ENCODE measurements around the gene MLF2. TPM values are rescaled to one million over a fixed set of nuclear protein-coding genes. Genes with fewer than 3 reads are reported as not detected.

The MLF2 gene
- total RNA-seq, 4 donors from 2014 or later = 103 to 205 (median 133) TPM

- no peaks in the 10 kb centered on the region for H3K27me3 ChIP-seq
- DNase-seq (ENCODE audit: low spot score in 2 of 2) = peak; percentile 80 to 90
- no peaks in the 10 kb centered on the region for H3K9me3 ChIP-seq
- WGBS, 2 donors = 1% methylated on average over 15 to 16 of the region's 16 CpGs
- TF ChIP-seq CTCF (IDR thresholded peaks at IDR 0.05) (peak in 1 of 5 experiments; percentile 8), POLR2A (IDR thresholded peaks at IDR 0.05) (peak; percentile 20 to 55), EP300 (IDR thresholded peaks at IDR 0.05) (peak in 1 of 2 donors; percentile 81)
- H3K4me1 ChIP-seq = peaks cover 3 to 48% (median 30%) of the 10 kb centered on the region in 4 donors
- H3K36me3 ChIP-seq = peaks cover 0 to under 1% (median 0%) of the 10 kb centered on the region in 3 donors
- H3K27ac ChIP-seq = peak overlapping the region; percentile 90 to 96 (median 94)
- peak overlapping the region in 3 of 4 donors; percentile 7 to 43 (median 32) for H3K4me3 ChIP-seq
Measured at GRCh38 chr12:6764011-6764828, 11.3 kb upstream of the MLF2 start.

GRCh38 chr12:6763380-6763779 lies 10.4 kb upstream of the MLF2 start:
- H3K27ac ChIP-seq = peak overlapping the region; percentile 90 to 96 (median 94)
- peak overlapping the region in 2 of 4 donors; percentile 32 to 43 for H3K4me3 ChIP-seq
- peaks cover 0 to 40% (median 21%) of the 10 kb centered on the region in 4 donors for H3K4me1 ChIP-seq
- H3K9me3 ChIP-seq = no peaks in the 10 kb centered on the region
- no peak for DNase-seq (ENCODE audit: low spot score in 2 of 2)
- WGBS, 2 donors = 54 to 56% methylated on average over 4 of the region's 4 CpGs
- H3K27me3 ChIP-seq = no peaks in the 10 kb centered on the region
- TF ChIP-seq CTCF (IDR thresholded peaks at IDR 0.05) (no peak), POLR2A (IDR thresholded peaks at IDR 0.05) (no peak), EP300 (IDR thresholded peaks at IDR 0.05) (no peak)
- H3K36me3 ChIP-seq = no peaks in the 10 kb centered on the region

GRCh38 chr12:6759741-6760140 lies 6.8 kb upstream of the MLF2 start:
- no peak for TF ChIP-seq POLR2A (IDR thresholded peaks at IDR 0.05)
- TF ChIP-seq CTCF (IDR thresholded peaks at IDR 0.05) = no peak
- no peak for TF ChIP-seq EP300 (IDR thresholded peaks at IDR 0.05)
- 74 to 80% methylated on average over 5 of the region's 5 CpGs for WGBS, 2 donors
- H3K4me3 ChIP-seq = no peak overlapping the region

GRCh38 chr12:6758506-6759095 lies 5.7 kb upstream of the MLF2 start:
- Histone ChIP-seq H3K4me1 (peaks cover 0 to 14% (median 8%) of the 10 kb centered on the region in 4 donors), H3K36me3 (no peaks in the 10 kb centered on the region), H3K27me3 (no peaks in the 10 kb centered on the region), H3K4me3 (no peak overlapping the region), H3K27ac (no peak overlapping the region), H3K9me3 (no peaks in the 10 kb centered on the region)
- no peak for DNase-seq (ENCODE audit: low spot score in 2 of 2)
- TF ChIP-seq EP300 (IDR thresholded peaks at IDR 0.05) (no peak), CTCF (IDR thresholded peaks at IDR 0.05) (no peak), POLR2A (IDR thresholded peaks at IDR 0.05) (no peak)
- WGBS, 2 donors = 75 to 83% methylated on average over 9 of the region's 9 CpGs

More at GRCh38 chr12:6759741-6760140, 6.8 kb upstream of the MLF2 start:
- Histone ChIP-seq H3K4me1 (peaks cover 0 to 18% (median 8%) of the 10 kb centered on the region in 4 donors), H3K36me3 (no peaks in the 10 kb centered on the region), H3K27ac (no peak overlapping the region), H3K27me3 (no peaks in the 10 kb centered on the region), H3K9me3 (no peaks in the 10 kb centered on the region)
- no peak for DNase-seq (ENCODE audit: low spot score in 2 of 2)

Data from tibial nerve (tissue), 4 donors.